Inflammatory macrophage treated with lipopolysaccharide for 4 hours (primary cell): ENCODE results near the gene GNG8.
A peak's percentile ranks its signal among the peaks of the same experiment; 100 is the strongest.

Source experiments
- DNase-seq: peaks from one replicate; pipeline ENCODE4 v3.0.0-alpha.2; 2020

Gene GNG8

GRCh38 chr19:46616631-46617322, 19.2 kb downstream of the GNG8 start:
- DNase-seq: peak; percentile 63

DNA sequence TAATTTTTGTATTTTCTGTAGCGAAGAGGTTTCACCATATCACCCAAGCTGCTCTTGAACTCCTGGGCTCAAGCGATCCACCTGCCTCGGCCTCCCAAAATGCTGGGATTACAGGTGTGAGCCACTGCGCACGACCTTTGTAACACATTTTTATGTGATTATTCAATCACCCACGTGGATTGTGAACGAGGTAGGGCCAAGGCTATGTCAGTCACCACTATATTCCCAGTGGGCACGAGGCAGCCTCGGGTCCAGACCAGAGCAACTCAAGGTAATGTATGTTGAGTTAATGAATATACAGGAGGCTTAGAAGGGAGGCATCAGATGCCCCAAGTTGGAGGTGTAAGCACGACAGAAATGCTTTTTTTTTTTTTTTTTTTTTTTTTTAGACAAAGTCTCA, 20.0 kb downstream of the GNG8 start:
- DNase-seq: no peak

DNA sequence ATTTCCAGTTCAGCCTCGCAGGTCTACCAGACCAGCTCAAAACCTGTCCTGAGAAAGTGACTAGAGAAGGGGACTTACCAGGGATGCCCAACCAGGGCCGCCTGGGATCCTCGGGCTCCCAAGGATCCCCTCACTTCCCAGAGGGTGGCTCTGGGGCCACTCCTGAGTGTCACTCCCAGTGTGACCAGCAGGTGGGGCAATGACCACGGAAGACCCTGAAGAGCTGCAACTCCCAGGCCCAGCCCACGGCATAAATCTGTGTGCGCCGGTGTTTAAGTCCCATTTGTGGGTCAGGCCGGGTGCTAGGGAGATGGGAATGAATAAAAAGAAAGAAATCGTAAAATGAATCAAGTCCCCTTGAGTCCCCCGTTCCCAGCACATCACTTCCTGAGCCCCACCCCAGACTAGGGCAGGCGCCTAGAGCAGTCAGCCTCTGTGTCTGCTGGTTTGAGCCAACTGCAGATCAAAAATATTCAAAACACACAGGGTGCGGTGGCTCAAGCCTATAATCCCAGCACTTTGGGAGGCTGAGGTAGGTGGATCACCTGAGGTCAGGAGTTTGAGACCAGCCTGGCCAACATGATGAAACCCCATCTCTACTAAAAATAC, 21.8 kb downstream of the GNG8 start:
- peak; percentile 80 for DNase-seq

GRCh38 chr19:46613525-46613924, 22.5 kb downstream of the GNG8 start:
- DNase-seq: no peak

GRCh38 chr19:46611776-46612175, 24.2 kb downstream of the GNG8 start:
- DNase-seq: no peak

DNA sequence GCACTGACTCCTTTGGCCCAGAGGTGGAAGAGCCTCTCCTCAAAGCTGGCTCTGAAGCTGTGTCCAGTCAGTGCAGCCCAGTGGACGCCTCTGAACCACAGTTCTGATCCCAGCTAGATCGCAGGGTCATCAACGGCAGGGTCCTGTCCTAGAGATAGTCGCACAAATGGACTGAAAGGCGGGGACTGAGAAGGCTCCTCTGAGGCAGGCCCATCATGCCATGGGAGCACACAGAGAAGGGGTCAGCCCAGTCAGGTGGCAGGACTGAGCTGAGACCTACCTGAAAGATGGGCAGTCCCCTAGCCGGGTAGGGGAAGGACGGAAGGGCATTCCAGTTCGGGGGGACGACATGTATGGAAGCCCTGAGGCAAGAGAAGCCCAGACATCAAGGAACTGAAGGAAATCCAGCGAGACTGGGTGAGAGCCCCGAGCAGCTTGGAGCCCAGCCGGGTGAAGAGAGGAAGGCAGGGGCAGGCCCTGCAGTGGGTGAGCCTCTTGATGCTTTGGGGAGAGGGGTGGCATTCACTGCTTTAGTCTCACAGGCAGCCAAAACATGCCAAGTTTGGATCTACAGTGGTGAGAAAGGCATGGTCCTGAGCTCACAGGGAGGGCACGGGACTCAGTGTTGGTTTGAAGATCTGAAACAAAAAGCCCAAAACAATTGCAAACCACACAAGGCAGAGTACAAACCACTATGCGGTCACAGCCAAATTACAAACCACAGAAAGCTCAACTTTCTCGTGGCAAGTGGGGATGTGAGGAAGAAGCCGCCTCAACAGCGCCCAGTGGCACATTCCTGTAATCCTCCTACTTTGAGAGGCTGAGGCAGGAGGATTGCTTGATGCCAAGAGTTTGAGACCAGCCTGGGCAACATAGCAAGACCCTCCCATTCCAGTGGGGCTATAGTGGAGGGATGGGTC, 24.9 kb downstream of the GNG8 start:
- DNase-seq: peak; percentile 53

GRCh38 chr19:46610413-46610775, 25.6 kb downstream of the GNG8 start:
- no peak for DNase-seq

- no peak for DNase-seq
These were observed 26.2 kb downstream of the GNG8 start for GRCh38 chr19:46609511-46610412.

GRCh38 chr19:46608581-46609345, 27.2 kb downstream of the GNG8 start:
- no peak for DNase-seq

DNA sequence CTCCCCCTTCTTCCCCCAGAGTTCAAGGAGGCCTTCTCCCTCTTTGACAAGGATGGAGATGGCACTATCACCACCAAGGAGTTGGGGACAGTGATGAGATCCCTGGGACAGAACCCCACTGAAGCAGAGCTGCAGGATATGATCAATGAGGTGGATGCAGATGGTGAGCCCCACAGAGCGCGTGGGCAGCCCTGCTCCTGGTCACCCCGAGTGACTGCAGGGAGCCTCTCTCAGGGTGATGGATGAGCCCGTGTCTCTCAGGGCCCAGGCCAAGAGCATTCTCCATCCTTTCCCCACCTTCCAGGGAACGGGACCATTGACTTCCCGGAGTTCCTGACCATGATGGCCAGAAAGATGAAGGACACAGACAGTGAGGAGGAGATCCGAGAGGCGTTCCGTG, 27.8 kb downstream of the GNG8 start:
- DNase-seq: no peak

GRCh38 chr19:46607448-46607841, 28.6 kb downstream of the GNG8 start:
- DNase-seq: no peak

DNA sequence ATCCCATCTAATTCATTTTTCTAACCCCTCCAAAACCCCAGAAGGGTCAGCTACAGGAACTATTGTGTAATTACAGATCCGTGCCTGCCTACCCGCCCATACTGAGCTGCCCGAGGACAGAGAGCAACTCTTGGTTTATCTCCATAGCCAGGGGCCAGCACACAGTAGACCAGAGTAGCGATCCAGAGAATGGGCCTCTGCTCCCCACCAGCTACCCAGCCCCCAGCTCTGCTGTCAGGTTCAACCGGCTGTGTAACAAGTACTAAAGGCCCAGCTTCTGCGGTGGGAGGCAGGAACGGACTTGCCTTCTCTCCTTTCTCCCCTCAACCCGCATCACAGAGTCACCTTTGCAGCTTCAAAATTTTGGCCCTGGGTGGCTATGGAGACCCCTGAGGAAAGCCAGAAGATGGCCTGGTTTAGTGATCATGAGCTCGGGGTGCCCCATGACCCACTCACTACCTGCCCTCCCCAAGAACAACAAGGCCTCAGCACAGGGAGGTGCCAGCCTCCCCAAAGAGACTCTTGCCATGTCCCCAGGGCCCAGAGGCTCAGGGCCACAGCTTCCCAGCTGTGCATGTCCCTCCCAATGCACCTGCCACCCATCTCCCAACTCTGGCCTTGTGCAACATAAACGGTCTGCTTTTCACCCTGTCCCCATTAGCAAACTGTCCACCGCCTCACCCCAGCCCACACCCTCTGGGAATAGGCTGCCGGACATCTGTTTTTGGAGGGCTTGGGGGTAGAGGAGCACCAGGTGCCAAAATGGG, 29.1 kb downstream of the GNG8 start:
- no peak for DNase-seq

- no peak for DNase-seq
These were observed 30.0 kb downstream of the GNG8 start for GRCh38 chr19:46606019-46606418.

DNA sequence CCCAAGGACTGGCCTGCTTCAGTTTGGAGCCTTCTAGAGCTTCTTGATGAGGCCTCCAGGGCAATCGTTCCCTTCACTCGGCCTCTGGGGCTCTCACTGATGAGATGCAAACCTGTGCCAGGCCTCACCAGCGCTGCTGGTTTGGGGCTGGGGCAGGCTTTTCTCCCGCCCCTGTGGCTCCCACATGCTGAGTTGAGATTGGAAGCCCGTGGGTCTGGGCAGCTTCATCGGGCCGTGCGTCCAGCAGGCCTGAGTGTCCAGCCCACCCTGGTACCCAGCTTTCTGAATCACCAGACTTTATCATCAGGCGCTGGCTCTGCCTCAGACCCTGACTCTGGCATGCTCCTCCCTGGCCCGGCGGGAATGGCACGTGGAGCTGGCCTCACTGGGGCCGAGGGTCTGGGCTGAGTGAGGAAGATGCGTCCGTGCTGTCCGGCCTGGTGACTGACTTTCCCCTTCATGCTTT, 30.6 kb downstream of the GNG8 start:
- DNase-seq: no peak

DNA sequence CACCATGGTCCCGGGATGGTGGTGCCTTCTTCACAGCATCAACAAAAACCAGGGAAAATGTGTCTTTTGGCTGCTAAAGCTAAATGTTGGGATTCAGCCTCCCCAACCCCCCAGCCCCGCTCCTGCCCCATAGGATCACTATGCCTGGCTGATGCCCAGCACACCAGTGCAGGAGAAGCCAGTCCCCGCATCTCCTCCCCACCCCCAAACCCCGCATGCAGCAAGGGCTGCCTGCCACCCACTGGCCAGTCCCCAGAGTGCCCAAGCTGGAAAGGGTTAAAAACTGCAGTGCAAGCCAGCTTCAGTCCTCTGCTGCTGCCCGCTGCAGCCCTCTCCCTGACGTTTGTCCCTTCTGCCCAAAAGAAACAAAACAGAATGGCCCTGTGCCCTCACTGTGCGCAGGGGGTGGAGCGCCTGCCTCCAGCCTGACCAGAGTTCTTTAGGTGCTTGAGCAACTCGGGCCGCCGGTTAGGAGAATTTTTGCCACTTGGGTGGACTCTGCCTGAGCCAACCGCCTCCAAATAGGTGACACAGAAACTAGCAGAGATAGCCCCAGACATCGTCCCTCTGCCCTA, 31.1 kb downstream of the GNG8 start:
- no peak for DNase-seq

DNA sequence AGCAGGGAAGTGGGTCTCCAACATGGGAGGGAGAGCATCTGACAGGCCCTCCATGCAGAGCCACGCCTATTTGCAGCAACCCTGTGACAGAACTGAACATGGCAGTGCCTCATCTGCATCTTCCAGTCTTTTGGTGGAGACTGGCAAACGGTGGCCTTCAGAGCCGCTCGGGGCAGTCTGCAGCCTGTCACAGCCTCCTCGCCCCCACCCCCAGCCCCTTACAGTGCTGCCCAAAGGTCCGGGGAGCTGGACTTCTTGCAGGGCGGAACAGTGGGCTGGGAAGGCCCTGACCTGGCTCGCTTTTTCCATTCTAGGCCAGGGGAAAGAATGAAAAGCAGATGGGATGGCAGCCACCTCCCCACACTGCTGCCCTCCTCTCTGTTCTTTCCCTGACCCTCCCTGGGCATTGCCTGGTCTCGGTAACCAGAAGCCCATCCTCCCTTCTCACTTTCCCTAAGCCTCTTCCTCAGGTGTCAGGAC, 32.2 kb downstream of the GNG8 start:
- no peak for DNase-seq

GRCh38 chr19:46603195-46603637, 32.8 kb downstream of the GNG8 start:
- no peak for DNase-seq

DNA sequence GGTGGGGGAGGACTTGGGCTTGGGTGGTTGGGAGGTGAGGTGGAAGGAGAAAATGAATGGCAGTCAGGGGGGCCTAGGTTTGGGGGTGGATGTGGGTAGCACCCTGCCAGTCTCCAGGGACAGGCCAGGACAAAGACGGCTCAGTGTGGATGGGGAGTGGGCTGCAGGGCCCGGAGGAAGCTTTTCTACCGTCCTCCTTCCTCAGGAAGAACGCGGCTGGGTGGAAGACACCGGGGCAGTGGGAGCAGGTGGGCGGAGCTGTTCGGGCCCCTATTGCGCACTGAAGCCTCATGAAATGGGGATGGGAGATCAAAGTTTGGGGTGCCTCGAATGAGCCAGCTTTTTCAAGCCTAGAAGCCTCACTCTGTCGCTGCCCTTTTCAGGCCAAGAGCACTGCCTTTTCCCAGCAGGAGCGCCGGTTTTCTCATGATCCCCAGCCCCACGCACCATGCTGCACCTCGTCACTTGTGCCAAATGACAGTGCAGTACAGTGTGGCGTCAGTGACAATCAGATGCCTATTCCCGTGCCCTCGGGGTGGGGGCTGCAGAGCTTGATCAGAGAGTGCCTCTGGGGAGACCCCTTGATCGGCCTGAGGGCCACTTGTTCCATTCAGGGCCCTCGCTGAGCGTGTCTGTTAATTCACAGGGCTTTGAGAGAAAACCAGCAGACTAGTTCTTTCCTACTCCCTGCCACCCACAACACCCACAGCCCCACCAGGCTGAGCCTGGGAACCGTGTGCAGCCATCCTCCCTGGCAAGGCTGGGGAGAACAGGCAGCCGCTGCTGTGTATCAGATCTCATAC, 33.4 kb downstream of the GNG8 start:
- DNase-seq: no peak
